Upper lobe of right lung (tissue), 1 donor: Measurements from ENCODE around the gene LKAAEAR1. TPM values are rescaled to one million over a fixed set of nuclear protein-coding genes. Genes with fewer than 3 reads are reported as not detected.
A peak's percentile ranks its signal among the peaks of the same experiment; 100 is the strongest.

Experiments used
- ATAC-seq: fragments of 200-7000 bp; cut with Tn5 transposase; one replicate; pipeline ENCODE4 v1.9.1; 2020; ENCODE audit warnings: mild to moderate bottlenecking, moderate library complexity
- DNase-seq: peaks from one replicate; pipeline ENCODE4 v3.0.0-alpha.2; 2020
- H3K27ac ChIP-seq: fragments of 200-600 bp; one replicate; pipeline ENCODE4 v1.8.0; 2022
- H3K27me3 ChIP-seq: fragments of 200-600 bp; one replicate; pipeline ENCODE4 v1.8.0; 2022; ENCODE audit warnings: mild to moderate bottlenecking
- H3K36me3 ChIP-seq: fragments of 200-600 bp; one replicate; pipeline ENCODE4 v1.8.0; 2022
- H3K4me1 ChIP-seq: fragments of 200-600 bp; one replicate; pipeline ENCODE4 v1.8.0; 2022
- H3K4me3 ChIP-seq: fragments of 200-600 bp; one replicate; pipeline ENCODE4 v1.8.0; 2022; ENCODE audit warnings: mild to moderate bottlenecking
- H3K9me3 ChIP-seq: fragments of 200-600 bp; one replicate; pipeline ENCODE4 v1.8.0; 2022
- intact Hi-C: fragments of 100-400 bp; cut with DNase I; formaldehyde crosslinking; loops from one replicate; pipeline ENCODE4 v1.11.0; 2022
- total RNA-seq: library from RNA; stranded (reverse); fragmentation: NEBNext Ultra II Directional; extraction: Animal tissue kit (Norgen Biotek cat#: 25700); gene quantifications from one replicate; pipeline ENCODE4 v1.2.1, GENCODE V29; 2021
- TF ChIP-seq, protein P1 (sequence below): fragments of 200-600 bp; IDR thresholded peaks from one replicate; pipeline ENCODE4 v1.8.0; 2022; ENCODE audit warnings: antibody characterized with exemption
- donor health status: DM: no; HTN: yes; CAD: no; lungs with severe emphysema.

Gene LKAAEAR1
- total RNA-seq, 1 donor from 2014 or later = not detected

DNA sequence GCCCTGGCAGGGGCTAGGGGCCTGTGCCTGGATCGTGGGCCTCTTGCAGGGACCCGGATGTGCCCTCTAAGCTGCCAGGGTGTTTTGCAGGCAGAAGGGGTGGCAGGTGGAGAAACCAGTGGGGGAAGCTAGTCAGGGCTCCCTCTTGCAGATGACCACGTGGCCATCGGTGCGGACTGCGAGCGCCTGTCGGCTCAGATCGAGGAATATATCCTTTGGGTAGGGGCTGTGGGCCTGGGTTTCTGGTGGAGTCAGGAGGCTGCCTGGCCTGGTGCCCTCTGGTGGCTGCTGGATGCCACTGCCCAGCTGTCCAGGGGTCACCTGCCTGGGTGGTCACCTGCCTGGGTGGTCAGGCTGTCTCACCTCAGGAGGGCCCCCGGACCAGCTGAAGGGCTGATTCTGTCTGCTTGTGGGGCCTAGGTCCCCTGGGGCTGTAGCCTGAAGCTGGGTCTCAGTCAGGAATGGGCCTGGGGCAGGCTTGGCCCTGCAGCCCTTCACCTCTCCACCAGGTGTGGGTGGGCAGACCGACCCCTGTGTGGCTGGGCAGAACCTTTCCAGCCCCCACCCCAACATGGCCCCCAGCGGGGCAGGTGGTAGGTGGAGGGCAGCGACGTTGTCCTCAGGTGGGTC, 14.5 kb downstream of the LKAAEAR1 start:
- Histone ChIP-seq H3K36me3 (peaks cover 15% of the 10 kb centered on the region), H3K4me1 (no peaks in the 10 kb centered on the region), H3K4me3 (no peak overlapping the region), H3K27me3 (no peaks in the 10 kb centered on the region), H3K9me3 (no peaks in the 10 kb centered on the region), H3K27ac (no peak overlapping the region)
- TF ChIP-seq, protein P1, sequence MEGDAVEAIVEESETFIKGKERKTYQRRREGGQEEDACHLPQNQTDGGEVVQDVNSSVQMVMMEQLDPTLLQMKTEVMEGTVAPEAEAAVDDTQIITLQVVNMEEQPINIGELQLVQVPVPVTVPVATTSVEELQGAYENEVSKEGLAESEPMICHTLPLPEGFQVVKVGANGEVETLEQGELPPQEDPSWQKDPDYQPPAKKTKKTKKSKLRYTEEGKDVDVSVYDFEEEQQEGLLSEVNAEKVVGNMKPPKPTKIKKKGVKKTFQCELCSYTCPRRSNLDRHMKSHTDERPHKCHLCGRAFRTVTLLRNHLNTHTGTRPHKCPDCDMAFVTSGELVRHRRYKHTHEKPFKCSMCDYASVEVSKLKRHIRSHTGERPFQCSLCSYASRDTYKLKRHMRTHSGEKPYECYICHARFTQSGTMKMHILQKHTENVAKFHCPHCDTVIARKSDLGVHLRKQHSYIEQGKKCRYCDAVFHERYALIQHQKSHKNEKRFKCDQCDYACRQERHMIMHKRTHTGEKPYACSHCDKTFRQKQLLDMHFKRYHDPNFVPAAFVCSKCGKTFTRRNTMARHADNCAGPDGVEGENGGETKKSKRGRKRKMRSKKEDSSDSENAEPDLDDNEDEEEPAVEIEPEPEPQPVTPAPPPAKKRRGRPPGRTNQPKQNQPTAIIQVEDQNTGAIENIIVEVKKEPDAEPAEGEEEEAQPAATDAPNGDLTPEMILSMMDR = peak; percentile 70
- intact Hi-C loops = no loop called here
- peak; percentile 24 for ATAC-seq
- DNase-seq = no peak

DNA sequence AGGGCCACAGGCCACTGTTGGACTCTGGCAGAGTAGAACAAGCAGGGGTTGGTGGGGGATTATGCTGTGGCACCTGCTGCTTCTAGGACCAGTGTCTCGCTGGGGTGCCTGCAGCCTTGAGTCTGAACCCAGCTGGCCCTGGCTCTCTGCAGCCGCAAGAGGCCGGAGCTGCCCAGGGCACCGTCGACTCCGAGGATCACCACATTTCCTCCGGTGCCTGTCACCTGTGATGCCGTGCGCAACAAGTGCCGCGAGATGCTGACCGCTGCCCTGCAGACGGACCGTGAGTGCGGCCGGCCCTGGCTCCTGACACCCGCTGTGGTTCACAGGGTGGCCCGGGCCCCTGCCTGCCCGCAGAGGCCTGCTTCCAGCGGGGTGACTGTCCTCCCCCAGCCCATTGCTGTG, 15.0 kb downstream of the LKAAEAR1 start:
- intact Hi-C loops = no loop called here
- Histone ChIP-seq H3K36me3 (peaks cover 14% of the 10 kb centered on the region), H3K4me1 (peaks cover 4% of the 10 kb centered on the region), H3K27me3 (no peaks in the 10 kb centered on the region), H3K27ac (no peak overlapping the region), H3K9me3 (no peaks in the 10 kb centered on the region), H3K4me3 (no peak overlapping the region)
- ATAC-seq (no peak), DNase-seq (no peak)
- TF ChIP-seq, protein P1 = no peak

DNA sequence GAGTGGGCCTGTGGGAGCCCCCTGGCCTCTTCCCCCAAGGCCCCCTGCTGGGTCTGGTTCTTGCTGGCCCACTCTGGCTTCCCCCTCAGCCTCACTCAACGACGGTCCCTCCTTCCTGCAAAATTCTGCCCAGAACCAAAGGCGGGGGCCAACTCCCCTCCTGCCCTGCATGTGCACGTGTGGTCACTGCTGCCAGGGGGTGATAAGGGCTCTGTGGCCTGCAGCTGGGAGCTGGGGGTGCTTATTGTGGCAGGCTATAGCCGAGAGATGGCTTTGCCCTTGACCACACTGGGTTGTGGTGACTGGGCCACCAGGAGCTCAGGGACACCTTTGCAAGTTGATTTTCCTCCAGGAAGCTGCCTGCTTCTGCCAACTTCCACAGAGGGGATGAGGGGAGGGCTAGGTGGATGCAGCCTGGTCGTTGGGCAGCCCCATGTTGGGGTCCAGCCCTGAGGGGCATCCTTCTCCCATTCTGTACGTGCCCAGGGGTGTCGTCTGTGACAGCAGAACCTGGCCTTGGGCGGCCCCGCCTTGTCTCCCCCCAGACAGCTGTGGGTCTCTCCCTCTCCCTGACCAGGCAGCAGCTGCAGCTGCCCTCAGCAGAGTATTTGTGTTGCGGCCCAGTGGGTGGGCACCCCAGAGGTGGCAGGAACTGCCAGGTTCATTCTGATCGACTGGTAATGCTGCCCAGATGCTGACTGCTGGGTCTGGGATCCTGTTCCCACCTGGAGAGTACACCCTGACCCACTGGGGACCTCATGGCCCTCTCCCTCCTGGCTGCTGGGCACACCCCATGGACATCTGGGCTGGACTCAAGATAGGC, 15.6 kb downstream of the LKAAEAR1 start:
- peaks cover 10% of the 10 kb centered on the region for H3K4me1 ChIP-seq
- no peaks in the 10 kb centered on the region for H3K27me3 ChIP-seq
- DNase-seq = no peak
- H3K27ac ChIP-seq = no peak overlapping the region
- H3K9me3 ChIP-seq = no peaks in the 10 kb centered on the region
- ATAC-seq = no peak
- H3K36me3 ChIP-seq = peaks cover 8% of the 10 kb centered on the region
- intact Hi-C loops = no loop called here
- TF ChIP-seq, protein P1 = no peak
- no peak overlapping the region for H3K4me3 ChIP-seq

DNA sequence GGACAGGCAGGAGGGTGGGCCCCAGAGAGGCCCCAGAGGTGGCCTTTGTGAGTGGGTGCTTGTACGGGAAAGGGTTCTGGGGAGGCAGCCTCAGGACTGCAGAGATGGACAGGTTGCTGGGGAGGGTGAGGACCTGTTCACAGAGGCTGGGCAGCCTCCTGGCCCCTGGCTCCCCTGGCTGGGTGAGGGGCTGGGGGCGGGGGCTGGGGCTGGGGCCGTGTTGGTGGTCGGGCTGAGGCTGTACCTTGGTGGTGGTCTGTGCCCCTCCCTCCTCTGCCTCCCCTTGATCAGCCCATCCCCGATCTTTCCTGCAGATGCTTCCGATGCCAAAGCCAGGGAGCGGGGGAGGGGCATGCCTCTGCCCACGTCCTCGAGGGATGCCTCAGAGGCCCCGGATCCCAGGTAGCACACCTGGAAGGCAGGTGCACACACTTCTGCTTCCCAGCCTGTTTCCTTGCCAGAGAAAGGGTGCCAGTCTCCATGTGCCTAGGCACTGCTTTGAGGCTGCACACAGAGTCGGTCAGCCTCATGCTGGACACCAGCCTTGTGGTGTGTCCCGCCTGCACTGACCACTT, 16.4 kb downstream of the LKAAEAR1 start:
- H3K27me3 ChIP-seq = no peaks in the 10 kb centered on the region
- TF ChIP-seq, protein P1 = no peak
- intact Hi-C loops = no loop called here

DNA sequence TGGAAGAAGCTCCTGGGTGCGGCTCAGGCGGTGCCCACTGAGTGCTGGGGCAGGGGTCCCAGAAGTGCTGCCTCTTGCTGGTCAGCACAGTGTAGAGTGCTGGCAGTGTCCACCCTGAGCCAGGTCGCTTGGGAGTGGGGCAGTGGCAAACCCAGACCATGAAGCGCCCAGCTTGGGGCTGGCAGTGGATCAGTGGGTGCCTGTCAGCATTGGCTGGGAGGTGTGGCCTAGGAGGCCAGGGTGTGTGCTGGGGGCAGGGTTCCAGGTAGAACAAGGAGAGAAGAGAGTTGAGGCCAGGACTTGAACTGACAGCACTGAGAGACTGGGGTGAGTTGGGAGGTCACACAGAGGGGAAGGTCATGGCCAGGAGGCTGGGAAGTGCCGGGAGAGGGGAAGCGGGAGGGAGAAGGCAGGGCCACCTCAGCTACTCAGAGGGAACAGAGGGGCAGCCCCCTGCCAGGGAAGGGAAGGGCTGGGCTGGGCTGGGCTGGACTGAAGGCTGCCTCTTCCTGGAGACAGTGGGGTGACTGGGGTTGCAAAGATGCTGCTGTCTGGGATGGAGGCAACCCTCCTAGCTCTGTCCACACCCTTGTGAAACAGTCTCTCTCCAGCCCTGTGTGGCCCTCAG, 17.1 kb downstream of the LKAAEAR1 start:
- Histone ChIP-seq H3K4me3 (no peak overlapping the region), H3K4me1 (peaks cover 17% of the 10 kb centered on the region), H3K36me3 (no peaks in the 10 kb centered on the region), H3K9me3 (no peaks in the 10 kb centered on the region), H3K27ac (no peak overlapping the region), H3K27me3 (no peaks in the 10 kb centered on the region)
- TF ChIP-seq, protein P1 = no peak
- DNase-seq = no peak
- intact Hi-C loops = no loop called here
- no peak for ATAC-seq

More for the DNA sequence above, 16.4 kb downstream of the LKAAEAR1 start:
- ATAC-seq = no peak
- Histone ChIP-seq H3K4me1 (peaks cover 11% of the 10 kb centered on the region), H3K9me3 (no peaks in the 10 kb centered on the region), H3K4me3 (no peak overlapping the region), H3K27ac (no peak overlapping the region), H3K36me3 (peaks cover under 1% of the 10 kb centered on the region)
- DNase-seq = no peak
